Activated T-cell treated with anti-CD3 and anti-CD28 coated beads, Interleukin-2, amount 50 U/mL, for 72 hours (primary cell): ENCODE data around the gene AFAP1L1. TPM values are rescaled to one million over a fixed set of nuclear protein-coding genes. Genes with fewer than 3 reads are reported as not detected.
"Not testable (repeated sequence)": the region's sequence is repeated elsewhere in the genome, so short reads cannot be mapped to it uniquely, and the experiment has no call there.

Source experiments
- ATAC-seq, 2 donors: fragments of 150-1000 bp; cut with Tn5 transposase; replicated peaks in 1 of 2; 2 replicates each; pipeline ENCODE4 v1.10.0; 2021; ENCODE audit warnings: moderate library complexity in 2 of 2, mild to moderate bottlenecking in 1 of 2
- DNase-seq, 2 donors: peaks; one replicate each; pipeline ENCODE4 v3.0.0; 2021 to 2022; ENCODE audit warnings: mixed read lengths in 1 of 2
- H3K27ac Mint-ChIP-seq: one replicate; pipeline ENCODE4 v1.8.0; 2022; ENCODE audit warnings: mild to moderate bottlenecking, moderate library complexity, mixed read lengths
- H3K27me3 Mint-ChIP-seq: one replicate; pipeline ENCODE4 v1.8.0; 2022; ENCODE audit warnings: low read depth, mixed read lengths
- H3K36me3 Mint-ChIP-seq, 2 donors: one replicate each; pipeline ENCODE4 v1.8.0; 2022; ENCODE audit warnings: mixed read lengths in 2 of 2, mild to moderate bottlenecking in 1 of 2; ENCODE audit not compliant: insufficient read depth in 2 of 2
- H3K4me1 Mint-ChIP-seq: one replicate; pipeline ENCODE4 v1.8.0; 2022; ENCODE audit warnings: low read depth, mixed read lengths
- H3K4me3 Mint-ChIP-seq, 2 donors: one replicate each; pipeline ENCODE4 v1.8.0; 2022; ENCODE audit warnings: mild to moderate bottlenecking in 2 of 2, mixed read lengths in 2 of 2, moderate library complexity in 2 of 2
- H3K9me3 Mint-ChIP-seq, 2 donors: one replicate each; pipeline ENCODE4 v1.8.0; 2022; ENCODE audit warnings: mixed read lengths in 2 of 2
- total RNA-seq, 2 donors: library from RNA; stranded (reverse); gene quantifications; one replicate each; pipeline ENCODE4 v1.2.3, GENCODE V29; 2022

AFAP1L1 gene
- total RNA-seq, 2 donors from 2014 or later: 0.12 to 0.17 TPM

GRCh38 chr5:149380466-149381121 lies 108.9 kb downstream of the AFAP1L1 start:
- Mint-ChIP-seq H3K36me3 (no peaks in the 10 kb centered on the region), H3K27me3 (no peaks in the 10 kb centered on the region), H3K9me3 (no peaks in the 10 kb centered on the region), H3K27ac (no peak overlapping the region), H3K4me1 (no peaks in the 10 kb centered on the region), H3K4me3 (no peak overlapping the region)
- ATAC-seq (no peak), DNase-seq (no peak)

DNA sequence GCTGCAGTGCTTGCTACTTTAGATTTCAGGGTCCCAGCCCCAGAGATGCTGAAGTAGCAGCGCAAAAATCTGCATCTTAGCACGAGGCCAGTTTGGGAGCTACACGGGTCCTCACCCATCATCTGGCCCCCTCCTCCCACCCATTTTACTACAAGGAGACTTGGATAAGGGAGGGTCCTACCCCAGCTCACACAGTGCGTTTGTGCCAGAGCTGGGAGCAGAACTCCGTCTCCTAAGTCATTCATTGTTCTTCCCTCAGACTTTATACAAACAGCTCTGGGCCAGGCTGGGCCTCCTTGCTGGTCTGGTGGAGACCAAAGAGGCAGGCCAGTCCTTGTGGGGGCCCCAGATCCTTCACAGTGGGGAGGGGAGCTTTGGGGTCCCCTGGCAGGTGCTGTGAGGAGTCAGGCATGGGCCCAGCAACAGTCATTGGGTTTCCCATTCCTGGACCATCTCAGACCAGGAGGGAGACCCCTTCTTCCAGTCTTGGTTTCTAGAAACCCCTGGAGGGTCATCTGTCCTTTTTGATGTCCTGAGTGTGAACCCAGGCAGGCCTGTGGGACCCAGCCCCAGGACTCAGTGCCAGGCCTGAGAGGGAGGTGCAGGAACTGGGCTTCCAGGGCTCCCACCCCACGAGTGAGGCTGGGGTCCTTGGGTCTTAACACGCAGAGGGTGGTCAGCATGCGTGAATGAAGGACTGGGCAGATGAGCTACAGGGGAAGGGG lies 109.8 kb downstream of the AFAP1L1 start:
- H3K36me3 Mint-ChIP-seq: no peaks in the 10 kb centered on the region
- no peaks in the 10 kb centered on the region for H3K9me3 Mint-ChIP-seq
- ATAC-seq: peak in 1 of 2 donors; percentile 39
- H3K4me3 Mint-ChIP-seq: no peak overlapping the region
- H3K4me1 Mint-ChIP-seq: no peaks in the 10 kb centered on the region
- H3K27ac Mint-ChIP-seq: no peak overlapping the region
- no peak for DNase-seq
- no peaks in the 10 kb centered on the region for H3K27me3 Mint-ChIP-seq

DNA sequence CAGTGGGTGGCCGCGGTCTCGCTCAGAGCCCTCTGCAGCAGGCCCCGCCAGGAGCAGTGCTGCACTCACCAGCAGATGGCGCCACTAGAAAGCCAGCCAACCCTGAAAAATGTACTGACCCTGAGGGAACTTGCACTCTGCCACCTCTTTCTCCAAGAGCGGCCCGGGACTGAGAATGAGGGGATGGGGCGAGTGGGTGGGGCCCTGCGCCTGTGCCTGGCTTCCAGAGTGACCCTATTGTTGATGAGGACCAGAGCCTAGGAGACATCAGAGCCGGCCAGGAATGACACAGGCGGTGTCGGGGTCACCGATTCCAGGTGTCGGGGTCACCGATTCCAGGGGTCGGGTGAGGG lies 110.3 kb downstream of the AFAP1L1 start:
- H3K4me1 Mint-ChIP-seq: no peaks in the 10 kb centered on the region
- ATAC-seq (peak; percentile 86 to 87), DNase-seq (peak; percentile 74 to 80)
- H3K9me3 Mint-ChIP-seq: no peaks in the 10 kb centered on the region
- H3K36me3 Mint-ChIP-seq: peaks cover 0 to under 1% of the 10 kb centered on the region in 2 donors
- H3K27ac Mint-ChIP-seq: no peak overlapping the region
- no peak overlapping the region for H3K4me3 Mint-ChIP-seq
- no peaks in the 10 kb centered on the region for H3K27me3 Mint-ChIP-seq

DNA sequence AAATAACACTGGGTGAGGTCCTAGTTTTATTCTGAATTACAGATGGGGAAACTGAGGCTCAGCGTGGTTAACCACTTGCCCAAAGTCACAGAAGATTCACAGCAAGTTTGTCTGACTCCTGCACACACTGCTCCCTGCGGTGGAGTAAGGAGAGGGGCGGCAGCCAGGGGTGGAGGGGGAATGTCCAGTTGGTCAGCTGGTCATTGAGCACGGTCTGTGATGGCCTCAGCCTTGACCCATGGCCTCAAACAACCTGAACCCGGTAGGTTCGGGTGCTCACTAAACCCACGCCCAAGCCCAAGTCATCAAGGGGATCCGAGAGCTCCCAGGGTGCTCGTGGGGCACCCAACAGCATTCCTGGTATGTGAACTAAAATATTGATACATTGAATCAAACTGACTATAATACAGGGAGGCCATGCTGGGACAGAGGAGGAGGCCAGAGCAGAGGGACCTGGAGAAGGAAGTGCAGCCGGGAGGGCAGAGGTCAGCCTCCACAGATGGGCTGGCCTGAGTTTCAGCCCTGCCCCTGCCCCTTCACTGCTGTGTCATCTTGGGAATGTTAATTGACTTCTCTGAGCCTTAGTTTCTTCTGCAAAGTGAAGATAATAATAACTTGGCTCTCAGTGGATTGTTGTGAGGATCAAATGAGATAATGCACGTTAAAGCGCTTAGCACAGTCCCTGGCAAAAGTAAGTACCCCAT lies 111.0 kb downstream of the AFAP1L1 start:
- no peak overlapping the region for H3K27ac Mint-ChIP-seq
- H3K4me1 Mint-ChIP-seq: no peaks in the 10 kb centered on the region

GRCh38 chr5:149383399-149383798 lies 111.7 kb downstream of the AFAP1L1 start:
- H3K36me3 Mint-ChIP-seq: peaks cover 0 to 2% of the 10 kb centered on the region in 2 donors
- ATAC-seq (no peak), DNase-seq (no peak)
- no peaks in the 10 kb centered on the region for H3K27me3 Mint-ChIP-seq
- no peak overlapping the region for H3K27ac Mint-ChIP-seq
- no peaks in the 10 kb centered on the region for H3K9me3 Mint-ChIP-seq
- H3K4me1 Mint-ChIP-seq: no peaks in the 10 kb centered on the region
- H3K4me3 Mint-ChIP-seq: no peak overlapping the region

More for the DNA sequence above, 111.0 kb downstream of the AFAP1L1 start:
- Mint-ChIP-seq H3K36me3 (peaks cover 0 to 2% of the 10 kb centered on the region in 2 donors), H3K9me3 (no peaks in the 10 kb centered on the region), H3K4me3 (no peak overlapping the region), H3K27me3 (no peaks in the 10 kb centered on the region)
- no peak for DNase-seq
- ATAC-seq: no peak

- Mint-ChIP-seq H3K9me3 (no peaks in the 10 kb centered on the region), H3K4me1 (no peaks in the 10 kb centered on the region), H3K36me3 (peaks cover 0 to 2% of the 10 kb centered on the region in 2 donors), H3K27me3 (no peaks in the 10 kb centered on the region), H3K27ac (no peak overlapping the region), H3K4me3 (no peak overlapping the region)
- ATAC-seq (no peak), DNase-seq (no peak)
Measured at GRCh38 chr5:149386166-149386565, 114.5 kb downstream of the AFAP1L1 start.

DNA sequence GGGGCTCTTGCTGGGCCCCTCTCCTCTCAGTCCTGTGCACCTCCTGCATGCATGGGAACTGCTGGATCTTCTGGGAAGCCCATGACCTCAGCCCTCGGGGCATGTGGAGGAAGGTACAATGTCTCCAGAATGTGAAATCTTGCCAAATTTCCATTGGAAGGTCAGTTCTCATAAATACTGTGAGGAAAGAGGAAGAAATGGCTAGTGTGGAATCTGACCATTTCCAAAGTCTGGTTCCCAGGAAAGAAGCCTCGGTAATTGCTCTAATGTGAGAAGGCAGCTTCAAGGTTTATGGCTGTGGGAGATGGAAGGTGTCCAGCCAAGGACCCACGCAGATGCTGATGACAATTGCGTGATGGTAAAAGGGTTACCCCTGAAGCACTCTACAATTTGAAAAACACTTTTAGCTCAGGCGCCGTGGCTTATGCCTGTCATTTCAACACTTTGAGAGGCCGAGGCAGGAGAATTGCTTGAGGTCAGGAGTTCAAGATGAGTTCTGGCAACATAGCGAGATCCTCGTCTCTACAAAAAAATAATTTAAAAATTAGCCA lies 115.5 kb downstream of the AFAP1L1 start:
- no peaks in the 10 kb centered on the region for H3K9me3 Mint-ChIP-seq
- H3K27ac Mint-ChIP-seq: no peak overlapping the region
- no peak for ATAC-seq
- DNase-seq: no peak
- no peak overlapping the region for H3K4me3 Mint-ChIP-seq
- H3K27me3 Mint-ChIP-seq: no peaks in the 10 kb centered on the region
- H3K4me1 Mint-ChIP-seq: no peaks in the 10 kb centered on the region
- H3K36me3 Mint-ChIP-seq: peaks cover 0 to 2% of the 10 kb centered on the region in 2 donors

DNA sequence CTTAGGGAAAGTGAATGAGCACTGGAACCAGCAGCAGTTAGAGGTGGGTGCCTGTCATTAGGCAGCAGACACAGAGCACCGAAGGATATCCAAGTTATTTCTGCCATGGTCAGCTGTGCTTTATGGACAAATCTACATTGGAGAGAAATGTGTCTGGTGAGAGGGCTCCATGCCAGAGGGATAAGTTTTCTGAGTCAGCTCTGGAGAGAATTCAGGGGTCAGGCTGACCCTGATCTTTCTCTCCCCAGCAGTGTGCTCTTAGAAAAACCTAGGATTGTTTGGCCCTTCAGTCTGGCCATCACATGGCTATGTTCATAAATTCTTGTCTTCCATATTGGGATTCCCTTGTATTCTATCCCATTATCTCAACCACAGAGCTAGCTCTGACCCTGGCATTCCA lies 116.3 kb downstream of the AFAP1L1 start:
- Mint-ChIP-seq H3K4me1 (no peaks in the 10 kb centered on the region), H3K27me3 (no peaks in the 10 kb centered on the region), H3K4me3 (no peak overlapping the region), H3K36me3 (peaks cover 0 to 2% of the 10 kb centered on the region in 2 donors), H3K27ac (no peak overlapping the region), H3K9me3 (no peaks in the 10 kb centered on the region)
- ATAC-seq: no peak
- no peak for DNase-seq

- Mint-ChIP-seq H3K27me3 (no peaks in the 10 kb centered on the region), H3K36me3 (peaks cover 0 to 2% of the 10 kb centered on the region in 2 donors), H3K9me3 (no peaks in the 10 kb centered on the region), H3K27ac (no peak overlapping the region), H3K4me3 (no peak overlapping the region), H3K4me1 (no peaks in the 10 kb centered on the region)
- DNase-seq: no peak
- ATAC-seq: no peak
Measured at GRCh38 chr5:149388498-149389190, 117.0 kb downstream of the AFAP1L1 start.

- no peaks in the 10 kb centered on the region for H3K9me3 Mint-ChIP-seq
Measured at GRCh38 chr5:149389552-149390495, 118.2 kb downstream of the AFAP1L1 start.

GRCh38 chr5:149391076-149391475 lies 119.4 kb downstream of the AFAP1L1 start:
- H3K9me3 Mint-ChIP-seq, DNase-seq, H3K27me3 Mint-ChIP-seq, H3K4me3 Mint-ChIP-seq, H3K36me3 Mint-ChIP-seq, ATAC-seq, H3K4me1 Mint-ChIP-seq, H3K27ac Mint-ChIP-seq: not testable (repeated sequence)

More at GRCh38 chr5:149389552-149390495, 118.2 kb downstream of the AFAP1L1 start:
- Mint-ChIP-seq H3K36me3 (peaks cover 0 to 2% of the 10 kb centered on the region in 2 donors), H3K27me3 (no peaks in the 10 kb centered on the region), H3K4me3 (no peak overlapping the region), H3K4me1 (no peaks in the 10 kb centered on the region), H3K27ac (no peak overlapping the region)
- ATAC-seq (no peak), DNase-seq (no peak)
